ENCODE measurements around the gene SEPSECS.
A peak's percentile ranks its signal among the peaks of the same experiment; 100 is the strongest.
"Not testable (repeated sequence)": the region's sequence is repeated elsewhere in the genome, so short reads cannot be mapped to it uniquely, and the experiment has no call there.

SEPSECS gene

GRCh38 chr4:25107827-25108516, 52.3 kb downstream of the SEPSECS start:
- DNase-seq, result no peak

- no peak for DNase-seq
These were observed 53.7 kb downstream of the SEPSECS start for GRCh38 chr4:25106363-25107151.

- DNase-seq, result no peak
These were observed 55.7 kb downstream of the SEPSECS start for GRCh38 chr4:25104591-25104990.

- no peak for DNase-seq
These were observed 56.8 kb downstream of the SEPSECS start for GRCh38 chr4:25103418-25103817.

- DNase-seq, result no peak
These were observed 58.4 kb downstream of the SEPSECS start for GRCh38 chr4:25101836-25102235.

- DNase-seq, result no peak
These were observed 59.5 kb downstream of the SEPSECS start for GRCh38 chr4:25100710-25101109.

GRCh38 chr4:25100021-25100555, 60.2 kb downstream of the SEPSECS start:
- DNase-seq, result no peak

GRCh38 chr4:25098964-25099891, 61.0 kb downstream of the SEPSECS start:
- peak; percentile 68 for DNase-seq

GRCh38 chr4:25096981-25097443, 63.2 kb downstream of the SEPSECS start:
- DNase-seq, result no peak

GRCh38 chr4:25096251-25096980, 63.8 kb downstream of the SEPSECS start:
- DNase-seq, result no peak

- peak; percentile 91 for DNase-seq
These were observed 64.4 kb downstream of the SEPSECS start for GRCh38 chr4:25095837-25096236.

GRCh38 chr4:25092139-25092538, 68.1 kb downstream of the SEPSECS start:
- DNase-seq, result no peak

- no peak for DNase-seq
These were observed 69.7 kb downstream of the SEPSECS start for GRCh38 chr4:25090516-25090915.

GRCh38 chr4:25089051-25089763, 71.0 kb downstream of the SEPSECS start:
- DNase-seq, result no peak

GRCh38 chr4:25088093-25088952, 71.9 kb downstream of the SEPSECS start:
- DNase-seq, result peak; percentile 20

- no peak for DNase-seq
These were observed 74.6 kb downstream of the SEPSECS start for GRCh38 chr4:25085671-25086070.

- DNase-seq, result not testable (repeated sequence)
These were observed 76.8 kb downstream of the SEPSECS start for GRCh38 chr4:25083441-25083840.

GRCh38 chr4:25081866-25082471, 78.3 kb downstream of the SEPSECS start:
- DNase-seq, result no peak

GRCh38 chr4:25080571-25080970, 79.7 kb downstream of the SEPSECS start:
- DNase-seq, result no peak

GRCh38 chr4:25078523-25078922, 81.7 kb downstream of the SEPSECS start:
- DNase-seq, result no peak

Measured in NCI-H1694 (cell line).